ENCODE data around the gene TMEM150A. TPM values are rescaled to one million over a fixed set of nuclear protein-coding genes. Genes with fewer than 3 reads are reported as not detected.
"Not testable (repeated sequence)": the region's sequence is repeated elsewhere in the genome, so short reads cannot be mapped to it uniquely, and the experiment has no call there.

Gene TMEM150A
- total RNA-seq, 1 experiment from 2014 or later: 12.3 TPM

DNA sequence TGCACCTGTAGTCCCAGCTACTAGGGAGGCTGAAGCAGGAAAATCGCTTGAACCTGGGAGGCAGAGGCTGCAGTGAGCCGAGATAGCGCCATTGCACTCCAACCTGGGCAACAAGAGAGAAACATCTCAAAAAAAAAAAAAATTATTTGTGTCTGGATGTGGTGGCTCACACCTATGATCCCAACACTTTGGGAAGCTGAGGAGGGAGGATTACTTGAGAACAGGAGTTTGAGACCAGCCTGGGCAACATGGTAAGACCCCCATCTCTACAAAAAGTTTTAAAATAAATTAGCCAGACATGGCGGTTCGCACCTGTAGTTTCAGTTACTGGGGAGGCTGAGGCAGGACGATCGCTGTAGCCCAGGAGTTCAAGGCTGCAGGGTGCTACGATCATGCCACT, 26.8 kb downstream of the TMEM150A start:
- DNase-seq (ENCODE audit: low spot score): no peak

GRCh38 chr2:85566265-85566664, 36.2 kb downstream of the TMEM150A start:
- DNase-seq (ENCODE audit: low spot score): no peak

DNA sequence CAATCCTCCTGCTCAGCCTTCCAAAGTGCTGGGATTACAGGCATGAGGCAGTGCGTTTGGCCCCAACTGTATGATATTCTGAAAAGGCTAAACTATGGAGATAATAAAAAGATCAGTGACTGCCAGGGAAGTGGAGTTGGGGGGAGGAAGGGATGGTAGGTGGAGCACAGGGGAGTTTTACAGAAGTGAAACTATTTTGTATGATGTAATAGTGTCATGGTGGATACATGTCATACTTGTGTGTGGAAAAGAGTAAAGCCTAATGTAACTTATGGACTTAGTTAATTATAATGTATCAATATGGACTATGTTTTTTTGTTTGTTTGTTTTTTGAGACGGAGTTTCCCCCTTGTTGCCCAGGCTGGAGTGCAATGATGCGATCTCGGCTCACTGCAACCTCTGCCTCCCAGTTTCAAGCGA, 38.3 kb downstream of the TMEM150A start:
- DNase-seq (ENCODE audit: low spot score): no peak

- DNase-seq (ENCODE audit: low spot score): peak; percentile 95
Measured at GRCh38 chr2:85561280-85562212, 41.0 kb downstream of the TMEM150A start, which contains the start of gene GGCX. Gene GGCX, minus strand, starts transcription at chr2:85561493. Its CDS starts 65 bp downstream, at chr2:85561428.

DNA sequence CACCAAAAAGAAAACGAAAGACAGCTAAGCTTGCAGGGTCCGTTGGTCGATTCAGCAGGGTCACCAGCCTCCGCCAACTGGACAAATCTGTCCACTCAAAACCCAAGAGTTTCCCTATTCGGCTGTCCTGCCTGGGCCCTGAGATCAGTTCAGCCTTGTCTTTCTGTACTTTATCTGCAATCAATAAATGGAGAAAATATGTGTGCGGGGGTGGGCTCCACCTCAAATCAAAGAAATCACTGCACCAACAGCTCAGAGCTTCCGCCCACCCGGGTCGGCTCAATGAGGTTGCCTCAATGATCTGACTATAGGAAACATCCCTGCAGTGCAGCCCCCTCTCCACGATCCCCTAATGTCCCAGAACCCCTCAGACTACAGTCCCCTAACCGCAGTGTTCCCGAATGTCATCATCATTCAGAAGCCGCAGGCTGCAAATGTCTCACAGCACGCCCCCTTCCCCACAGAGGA, 41.7 kb downstream of the TMEM150A start:
- DNase-seq (ENCODE audit: low spot score): no peak

GRCh38 chr2:85560403-85560726, 42.1 kb downstream of the TMEM150A start:
- DNase-seq (ENCODE audit: low spot score): not testable (repeated sequence)

DNA sequence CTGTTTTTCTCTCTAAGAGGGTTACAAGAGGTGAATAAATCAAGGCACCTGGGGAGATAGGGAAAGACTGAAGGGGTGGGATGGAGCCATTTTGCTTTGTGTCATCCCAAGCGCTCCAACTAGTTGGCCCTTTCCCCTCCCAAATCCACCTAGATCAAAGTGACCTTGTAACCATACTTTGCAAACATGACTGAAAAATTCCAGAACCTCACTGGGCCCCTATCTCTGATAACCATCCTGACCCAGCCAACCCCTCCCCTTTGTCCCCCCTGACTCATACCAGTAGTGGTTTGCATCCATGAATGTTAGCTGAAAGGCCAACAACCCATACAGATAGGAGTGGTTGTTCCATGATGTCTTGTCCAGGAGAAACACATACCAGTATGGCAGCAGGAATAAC, 44.3 kb downstream of the TMEM150A start:
- DNase-seq (ENCODE audit: low spot score): no peak

DNA sequence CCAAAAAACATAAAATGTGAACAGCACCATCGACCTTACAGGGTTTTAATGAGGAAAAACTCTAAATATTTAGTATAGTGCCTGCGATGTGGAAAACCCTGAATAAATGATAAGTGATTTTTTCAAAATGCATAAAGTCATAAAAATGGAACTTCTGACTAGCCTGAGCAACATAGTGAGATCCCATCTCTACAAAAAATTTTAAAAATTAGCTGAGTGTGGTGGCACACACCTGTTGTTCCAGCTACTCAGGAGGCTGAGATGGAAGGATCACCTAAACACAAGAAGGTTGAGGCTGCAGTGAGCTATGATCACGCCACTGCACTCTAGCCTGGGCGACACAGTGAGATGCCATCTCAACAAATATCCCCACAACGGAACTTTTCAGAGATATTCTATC, 45.4 kb downstream of the TMEM150A start:
- no peak for DNase-seq (ENCODE audit: low spot score)

DNA sequence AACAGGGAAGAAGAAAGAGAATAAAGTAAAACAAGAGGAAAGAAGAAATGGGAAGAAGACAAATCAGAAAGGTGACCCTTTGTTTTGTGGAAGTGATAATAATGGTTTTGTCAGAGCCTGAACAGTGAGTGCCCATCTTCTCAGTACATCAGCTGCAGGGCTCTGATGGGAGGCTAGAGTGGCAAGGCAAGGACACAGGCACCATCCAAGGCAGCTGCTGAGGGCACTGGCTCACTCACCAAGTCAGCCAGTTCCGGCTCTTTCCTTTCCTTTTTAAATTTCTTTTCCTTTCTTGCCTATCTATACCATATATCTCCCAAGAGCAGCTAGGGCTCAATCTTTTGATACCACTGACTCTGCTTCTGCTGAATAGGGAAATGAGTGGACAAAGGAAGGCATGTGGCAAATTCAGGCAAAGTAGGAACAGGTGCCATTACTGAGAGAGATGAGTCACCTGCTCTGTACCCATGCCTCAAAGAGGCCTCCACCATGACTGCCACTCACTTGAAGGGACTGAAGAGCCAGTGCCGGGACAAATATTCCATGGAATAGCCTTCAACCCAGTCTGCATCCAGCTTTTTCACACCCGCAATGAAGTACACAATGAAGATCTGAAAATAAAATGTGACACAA, 47.4 kb downstream of the TMEM150A start:
- DNase-seq (ENCODE audit: low spot score): no peak

DNA sequence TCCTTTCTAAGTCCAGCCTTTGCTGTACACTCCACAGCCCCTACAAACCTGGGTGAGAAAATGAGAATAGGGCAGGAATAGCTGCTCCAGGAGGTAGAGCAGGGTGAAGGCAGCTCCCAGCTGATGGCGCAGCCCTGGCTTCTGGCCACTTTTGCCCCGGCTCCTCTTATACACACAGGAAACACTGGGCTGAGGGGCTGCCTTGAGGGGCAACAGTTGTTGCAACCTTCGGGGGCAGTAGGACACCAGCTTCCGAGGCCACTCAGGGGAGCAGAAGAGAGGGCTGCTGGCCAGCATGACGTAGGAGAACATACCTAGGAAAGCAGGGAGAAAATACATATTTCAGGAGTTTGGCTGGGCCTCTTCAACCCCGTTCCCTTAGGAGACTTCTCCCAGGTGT, 49.3 kb downstream of the TMEM150A start:
- DNase-seq (ENCODE audit: low spot score): no peak

- DNase-seq (ENCODE audit: low spot score): peak; percentile 94
Measured at GRCh38 chr2:85551698-85552678, 50.5 kb downstream of the TMEM150A start.

- no peak for DNase-seq (ENCODE audit: low spot score)
Measured at GRCh38 chr2:85550486-85550885, 52.0 kb downstream of the TMEM150A start.

DNA sequence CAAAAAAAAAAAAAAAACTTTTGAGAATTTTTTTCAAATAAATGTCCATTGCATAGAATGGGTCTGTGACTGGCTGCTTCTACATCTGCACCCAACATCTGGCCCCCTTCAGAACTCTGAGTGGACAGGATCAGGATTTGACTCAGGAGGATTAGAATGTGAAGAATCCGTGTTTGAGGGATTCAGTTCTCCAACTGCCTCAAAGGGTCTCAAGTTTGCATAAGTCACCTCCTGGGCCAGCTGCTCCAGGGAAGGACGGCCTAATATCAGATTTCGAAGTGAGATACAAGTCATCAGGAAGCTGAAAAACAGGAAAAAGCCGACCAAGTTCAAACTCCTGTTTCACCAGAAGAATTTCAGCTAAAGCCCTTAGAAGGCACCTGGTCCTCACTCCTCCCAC, 52.7 kb downstream of the TMEM150A start:
- DNase-seq (ENCODE audit: low spot score): no peak

- no peak for DNase-seq (ENCODE audit: low spot score)
Measured at GRCh38 chr2:85549095-85549494, 53.4 kb downstream of the TMEM150A start.

DNA sequence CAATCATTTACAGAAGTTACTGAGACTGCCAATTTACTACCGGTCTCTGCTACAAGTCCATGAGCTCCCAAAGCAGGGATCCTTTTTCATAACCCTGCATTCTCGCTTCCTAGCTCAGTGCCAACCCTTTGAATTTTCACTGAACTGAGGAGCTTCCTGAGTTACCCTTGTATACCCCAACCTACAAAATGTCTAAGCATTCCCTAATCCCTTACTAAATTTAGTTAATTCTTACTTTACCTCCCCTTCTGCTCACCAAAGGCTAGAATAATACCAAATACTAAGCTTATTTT, 53.9 kb downstream of the TMEM150A start:
- no peak for DNase-seq (ENCODE audit: low spot score)

Small RNA genes within 50 kb of the gene (small RNA-seq; reads per million reads assigned to genes)
- not detected for gene RN7SL126P

Other genes with a start within 250 kb of the TMEM150A start
- 18.5 and 23.5 TPM in 2 replicates for gene RETSAT, start 248.2 kb downstream of the TMEM150A start, total RNA-seq (2014; rRNA removed; shearing (Covaris generic))
- gene ELMOD3, start 247.9 kb downstream of the TMEM150A start, total RNA-seq (2014; rRNA removed; shearing (Covaris generic)): 6.5 and 7.1 TPM in 2 replicates
- 460 and 472 TPM in 2 replicates for gene CAPG, start 192.3 kb downstream of the TMEM150A start, total RNA-seq (2014; rRNA removed; shearing (Covaris generic))
- gene SH2D6, start 184.0 kb downstream of the TMEM150A start, total RNA-seq (2014; rRNA removed; shearing (Covaris generic)): 0.08 and 0.21 TPM in 2 replicates
- 168 and 205 TPM in 2 replicates for gene MAT2A, start 63.5 kb downstream of the TMEM150A start, total RNA-seq (2014; rRNA removed; shearing (Covaris generic))
- gene GGCX, start 41.2 kb downstream of the TMEM150A start, total RNA-seq (2014; rRNA removed; shearing (Covaris generic)): 23.9 and 38.8 TPM in 2 replicates
- gene VAMP8, start 25.1 kb downstream of the TMEM150A start, total RNA-seq (2014; rRNA removed; shearing (Covaris generic)): 92.3 and 93.1 TPM in 2 replicates
- gene VAMP5, start 18.3 kb downstream of the TMEM150A start, total RNA-seq (2014; rRNA removed; shearing (Covaris generic)): 2.7 and 10.4 TPM in 2 replicates
- 107 and 109 TPM in 2 replicates for gene RNF181, start 7.0 kb downstream of the TMEM150A start, total RNA-seq (2014; rRNA removed; shearing (Covaris generic))
- 40.0 and 47.9 TPM in 2 replicates for gene C2orf68, start 9.4 kb upstream of the TMEM150A start, total RNA-seq (2014; rRNA removed; shearing (Covaris generic))
- gene USP39, start 13.5 kb upstream of the TMEM150A start, total RNA-seq (2014; rRNA removed; shearing (Covaris generic)): 87.5 and 98.8 TPM in 2 replicates
- not detected in 2 replicates for gene SFTPB, start 65.5 kb upstream of the TMEM150A start, total RNA-seq (2014; rRNA removed; shearing (Covaris generic))
- gene GNLY, start 91.7 kb upstream of the TMEM150A start, total RNA-seq (2014; rRNA removed; shearing (Covaris generic)): not detected in 2 replicates
- 1.0 and 2.3 TPM in 2 replicates for gene ATOH8, start 151.3 kb upstream of the TMEM150A start, total RNA-seq (2014; rRNA removed; shearing (Covaris generic))